ENCODE results near the gene CCNL2. TPM values are rescaled to one million over a fixed set of nuclear protein-coding genes. Genes with fewer than 3 reads are reported as not detected.

The CCNL2 gene
- total and polyA plus RNA-seq, 2 of the 13 experiments (the other 11 are each of a cell fraction or from before 2014, with no cell fraction given) = 105 to 340 TPM

GRCh38 chr1:1430114-1430982 is 31.2 kb upstream of the CCNL2 start (continued):
- TF ChIP-seq PAXIP1 (CRISPR knock-in tag; conservative IDR thresholded peaks at IDR 0.05) (0 out of 2 replicates have a peak, but pooled peaks have one; percentile 18), ZNF543 (CRISPR knock-in tag; IDR thresholded peaks at IDR 0.05) (0 out of 2 replicates have a peak, but pooled peaks have one; percentile 59), GABPB1 (CRISPR knock-in tag; IDR thresholded peaks at IDR 0.05) (peak; percentile 62; the same call in 1 of the 2 replicates), RNF219 (CRISPR knock-in tag; IDR thresholded peaks at IDR 0.05) (no peak), ZBTB10 (CRISPR knock-in tag; IDR thresholded peaks at IDR 0.05; ENCODE audit: borderline replicate concordance) (no peak), PAX8 (CRISPR knock-in tag; IDR thresholded peaks at IDR 0.05; ENCODE audit: borderline replicate concordance) (no peak), ZNF660 (CRISPR knock-in tag; IDR thresholded peaks at IDR 0.05; ENCODE audit: borderline replicate concordance, low read depth) (no peak), GFI1 (CRISPR knock-in tag; IDR thresholded peaks at IDR 0.05; ENCODE audit: borderline replicate concordance) (peak; percentile 6; the same call in 1 of the 2 replicates), KMT2A (CRISPR knock-in tag; IDR thresholded peaks at IDR 0.05) (peak; percentile 44; the same call in 1 of the 2 replicates), RELA (CRISPR knock-in tag; IDR thresholded peaks at IDR 0.05) (peak; percentile 72; the same call in 1 of the 2 replicates), IRX3 (CRISPR knock-in tag; IDR thresholded peaks at IDR 0.05; ENCODE audit: borderline replicate concordance, low read depth) (no peak), AKAP8 (CRISPR knock-in tag; IDR thresholded peaks at IDR 0.05) (peak; percentile 98), AGO1 (IDR thresholded peaks at IDR 0.05; ENCODE audit: low read depth, low read length, poor library complexity, severe bottlenecking) (peak; percentile 100), FOXA3 (CRISPR knock-in tag; IDR thresholded peaks at IDR 0.05) (no peak), HCFC1 (IDR thresholded peaks at IDR 0.05; ENCODE audit: low read depth, low read length) (no peak), SNAI1 (CRISPR knock-in tag; IDR thresholded peaks at IDR 0.05; ENCODE audit: borderline replicate concordance) (0 out of 2 replicates have a peak, but pooled peaks have one; percentile 25), BHLHE40 (IDR thresholded peaks at IDR 0.05; ENCODE audit: low read length) (peak; percentile 61; the same call in 1 of the 2 replicates), TEF (CRISPR knock-in tag; IDR thresholded peaks at IDR 0.05) (no peak), ZNF788 (CRISPR knock-in tag; IDR thresholded peaks at IDR 0.05; ENCODE audit: borderline replicate concordance) (0 out of 2 replicates have a peak, but pooled peaks have one; percentile 39)
